HepG2 (cell line): ENCODE measurements around the gene CAMTA1. TPM values are rescaled to one million over a fixed set of nuclear protein-coding genes. Genes with fewer than 3 reads are reported as not detected.
A peak's percentile ranks its signal among the peaks of the same experiment; 100 is the strongest.

Source experiments
- DR1 ChIP-seq: sonication (generic); formaldehyde crosslinking; IDR thresholded peaks from 2 replicates; pipeline ENCODE4 v1.8.0; 2021; ENCODE audit warnings: mild to moderate bottlenecking, missing genetic modification reagents, inconsistent platforms
- HMG20A ChIP-seq: IDR thresholded peaks from 2 replicates; pipeline ENCODE4 v1.6.1; 2016; ENCODE audit warnings: borderline replicate concordance
- HNF4G ChIP-seq, 2 experiments: sonication (generic) in 1 of 2; formaldehyde crosslinking in 1 of 2; IDR thresholded peaks; 2 replicates each; pipeline versions ENCODE4 v1.4.0 to v1.6.1; 2011 to 2020; ENCODE audit warnings: borderline replicate concordance in 2 of 2, low read depth in 2 of 2, mild to moderate bottlenecking in 2 of 2, low read length in 1 of 2, missing genetic modification reagents in 1 of 2, moderate library complexity in 1 of 2
- MZF1 ChIP-seq: sonication (generic); formaldehyde crosslinking; IDR thresholded peaks from 2 replicates; pipeline ENCODE4 v1.8.1; 2023; ENCODE audit warnings: mild to moderate bottlenecking, missing genetic modification reagents, borderline replicate concordance
- NFATC3 ChIP-seq: sonication (generic); formaldehyde crosslinking; IDR thresholded peaks from 2 replicates; pipeline ENCODE4 v1.5.1; 2020; ENCODE audit warnings: mild to moderate bottlenecking, missing genetic modification reagents
- NFKB2 ChIP-seq: sonication (generic); formaldehyde crosslinking; IDR thresholded peaks from 2 replicates; pipeline ENCODE4 v1.4.0; 2020; ENCODE audit warnings: missing genetic modification reagents, borderline replicate concordance
- NKX3-1 ChIP-seq: sonication (generic); formaldehyde crosslinking; IDR thresholded peaks from 2 replicates; pipeline ENCODE4 v1.5.0; 2020; ENCODE audit warnings: missing genetic modification reagents
- SIX1 ChIP-seq: sonication (generic); formaldehyde crosslinking; IDR thresholded peaks from 2 replicates; pipeline ENCODE4 v1.4.0; 2020; ENCODE audit warnings: missing genetic modification reagents, borderline replicate concordance
- STAT5B ChIP-seq: sonication (generic); formaldehyde crosslinking; IDR thresholded peaks from 2 replicates; pipeline ENCODE4 v1.4.0; 2020; ENCODE audit warnings: missing genetic modification reagents
- ZFP41 ChIP-seq: sonication (generic); formaldehyde crosslinking; IDR thresholded peaks from 2 replicates; pipeline ENCODE4 v1.4.0; 2020; ENCODE audit warnings: mild to moderate bottlenecking, missing genetic modification reagents, borderline replicate concordance
- ZNF263 ChIP-seq: sonication (generic); formaldehyde crosslinking; IDR thresholded peaks from 2 replicates; pipeline ENCODE4 v1.4.0; 2020; ENCODE audit warnings: missing genetic modification reagents
- ZNF33B ChIP-seq: sonication (generic); formaldehyde crosslinking; IDR thresholded peaks from 2 replicates; pipeline ENCODE4 v1.5.1; 2020; ENCODE audit warnings: mild to moderate bottlenecking, missing genetic modification reagents
- ZNF629 ChIP-seq: sonication (generic); formaldehyde crosslinking; conservative IDR thresholded peaks from 2 replicates; pipeline ENCODE4 v1.5.0; 2020; ENCODE audit warnings: missing genetic modification reagents
- ZNF777 ChIP-seq: sonication (generic); formaldehyde crosslinking; IDR thresholded peaks from 2 replicates; pipeline ENCODE4 v1.4.0; 2020; ENCODE audit warnings: missing genetic modification reagents
- polyA plus RNA-seq, 8 experiments: library from polyadenylated mRNA; depleted of rRNA in 3 of 8; stranded (reverse) in 7 of 8; unstranded in 1 of 8; fragments of >200 nt; fragmentation: Illumina TruSeq in 4 of 8; extraction: Trizol in 4 of 8; gene quantifications; 2 replicates each; pipeline versions ENCODE4 v1.2.1 to v1.2.3, GENCODE V29; 2011 to 2016; ENCODE audit warnings: low read depth in 4 of 8, missing spikeins in 1 of 8, mixed read lengths in 1 of 8; ENCODE audit not compliant: insufficient read depth in 1 of 8
- total RNA-seq, 5 experiments: library from RNA; depleted of rRNA; stranded (reverse); fragments of >200 nt; fragmentation: Illumina TruSeq; extraction: Trizol; gene quantifications; 2 replicates each; pipeline ENCODE4 v1.2.3, GENCODE V29; 2016; ENCODE audit warnings: low read depth in 1 of 5
- TF ChIP-seq, protein P1 (sequence below): IDR thresholded peaks from 2 replicates; pipeline ENCODE4 v1.6.1; 2016; ENCODE audit warnings: low read depth
- TF ChIP-seq, protein P2 (sequence below): sonication (generic); formaldehyde crosslinking; IDR thresholded peaks from 2 replicates; pipeline ENCODE4 v1.5.1; 2020; ENCODE audit warnings: mild to moderate bottlenecking, missing genetic modification reagents
- TF ChIP-seq, protein P3 (sequence below), 2 experiments: IDR thresholded peaks; 2 replicates each; pipeline ENCODE4 v1.6.1; 2011 to 2012; ENCODE audit warnings: low read length in 2 of 2, borderline replicate concordance in 1 of 2, low read depth in 1 of 2, mild to moderate bottlenecking in 1 of 2, moderate library complexity in 1 of 2
- TF ChIP-seq, protein P4 (sequence below): sonication (generic); formaldehyde crosslinking; IDR thresholded peaks from 2 replicates; pipeline ENCODE4 v1.4.0; 2020; ENCODE audit warnings: missing genetic modification reagents, borderline replicate concordance

The CAMTA1 gene
- total and polyA plus RNA-seq, 2 of the 13 experiments (the other 11 are each of a cell fraction or from before 2014, with no cell fraction given) = 25.0 to 36.4 TPM

DNA sequence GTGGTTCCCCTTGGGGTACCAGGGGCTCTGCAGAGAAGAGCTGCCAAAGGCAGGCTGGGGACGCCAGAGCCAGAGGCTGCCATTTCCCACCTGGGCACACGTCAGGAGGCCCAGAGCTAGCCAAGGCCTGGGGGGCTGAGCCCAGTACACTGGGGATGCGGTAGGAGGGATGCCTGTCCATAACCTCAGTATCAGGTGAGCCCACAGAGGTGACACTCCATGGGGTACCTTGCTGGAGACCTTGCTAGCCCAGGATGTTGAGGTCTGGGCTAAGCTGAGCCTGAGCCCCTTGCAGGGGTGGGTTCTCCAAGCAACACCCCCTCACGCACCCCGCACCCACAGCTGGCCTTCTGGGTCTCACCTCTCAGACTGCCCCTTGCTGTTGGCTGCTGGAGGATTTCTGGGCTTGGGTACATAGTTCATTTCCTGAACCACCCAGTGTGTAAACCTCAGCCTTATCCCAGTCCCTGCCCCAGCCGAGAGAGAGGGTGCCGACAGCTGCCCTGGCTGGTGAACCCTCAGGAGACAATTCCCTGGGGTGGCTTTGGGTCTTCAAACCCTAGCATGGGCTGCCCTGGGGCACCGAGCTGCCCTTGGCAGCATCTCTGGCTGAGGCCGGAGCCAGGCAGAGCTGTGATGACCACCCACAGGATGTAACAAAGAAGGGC, 893.4 kb downstream of the CAMTA1 start (continued):
- no peak for TF ChIP-seq MZF1 (CRISPR knock-in tag)
- no peak for TF ChIP-seq ZNF33B (CRISPR knock-in tag)
- TF ChIP-seq NKX3-1 (CRISPR knock-in tag) = no peak
- no peak for TF ChIP-seq SIX1
- TF ChIP-seq, protein P1, sequence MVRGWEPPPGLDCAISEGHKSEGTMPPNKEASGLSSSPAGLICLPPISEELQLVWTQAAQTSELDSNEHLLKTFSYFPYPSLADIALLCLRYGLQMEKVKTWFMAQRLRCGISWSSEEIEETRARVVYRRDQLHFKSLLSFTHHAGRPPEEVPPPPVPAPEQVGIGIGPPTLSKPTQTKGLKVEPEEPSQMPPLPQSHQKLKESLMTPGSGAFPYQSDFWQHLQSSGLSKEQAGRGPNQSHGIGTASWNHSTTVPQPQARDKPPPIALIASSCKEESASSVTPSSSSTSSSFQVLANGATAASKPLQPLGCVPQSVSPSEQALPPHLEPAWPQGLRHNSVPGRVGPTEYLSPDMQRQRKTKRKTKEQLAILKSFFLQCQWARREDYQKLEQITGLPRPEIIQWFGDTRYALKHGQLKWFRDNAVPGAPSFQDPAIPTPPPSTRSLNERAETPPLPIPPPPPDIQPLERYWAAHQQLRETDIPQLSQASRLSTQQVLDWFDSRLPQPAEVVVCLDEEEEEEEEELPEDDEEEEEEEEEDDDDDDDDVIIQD (CRISPR knock-in tag) = no peak
- no peak for TF ChIP-seq NFATC3
- TF ChIP-seq ZNF263 = no peak
- no peak for TF ChIP-seq DR1
- 0 out of 2 replicates have a peak, but pooled peaks have one; percentile 30 for TF ChIP-seq HMG20A (CRISPR knock-in tag)
- no peak for TF ChIP-seq NFKB2 (CRISPR knock-in tag)
- TF ChIP-seq, protein P2, sequence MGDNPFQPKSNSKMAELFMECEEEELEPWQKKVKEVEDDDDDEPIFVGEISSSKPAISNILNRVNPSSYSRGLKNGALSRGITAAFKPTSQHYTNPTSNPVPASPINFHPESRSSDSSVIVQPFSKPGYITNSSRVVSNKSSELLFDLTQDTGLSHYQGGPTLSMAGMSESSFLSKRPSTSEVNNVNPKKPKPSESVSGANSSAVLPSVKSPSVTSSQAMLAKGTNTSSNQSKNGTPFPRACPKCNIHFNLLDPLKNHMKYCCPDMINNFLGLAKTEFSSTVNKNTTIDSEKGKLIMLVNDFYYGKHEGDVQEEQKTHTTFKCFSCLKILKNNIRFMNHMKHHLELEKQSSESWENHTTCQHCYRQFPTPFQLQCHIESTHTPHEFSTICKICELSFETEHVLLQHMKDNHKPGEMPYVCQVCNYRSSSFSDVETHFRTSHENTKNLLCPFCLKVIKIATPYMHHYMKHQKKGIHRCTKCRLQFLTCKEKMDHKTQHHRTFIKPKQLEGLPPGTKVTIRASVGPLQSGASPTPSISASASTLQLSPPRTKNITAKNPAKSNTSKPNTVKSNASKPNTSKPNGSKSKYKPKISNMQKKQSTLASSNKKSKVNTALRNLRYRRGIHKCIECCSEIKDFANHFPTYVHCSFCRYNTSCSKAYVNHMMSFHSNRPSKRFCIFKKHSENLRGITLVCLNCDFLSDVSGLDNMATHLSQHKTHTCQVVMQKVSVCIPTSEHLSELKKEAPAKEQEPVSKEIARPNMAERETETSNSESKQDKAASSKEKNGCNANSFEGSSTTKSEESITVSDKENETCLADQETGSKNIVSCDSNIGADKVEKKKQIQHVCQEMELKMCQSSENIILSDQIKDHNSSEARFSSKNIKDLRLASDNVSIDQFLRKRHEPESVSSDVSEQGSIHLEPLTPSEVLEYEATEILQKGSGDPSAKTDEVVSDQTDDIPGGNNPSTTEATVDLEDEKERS (CRISPR knock-in tag) = no peak
- TF ChIP-seq STAT5B (CRISPR knock-in tag) = no peak
- TF ChIP-seq, protein P3, sequence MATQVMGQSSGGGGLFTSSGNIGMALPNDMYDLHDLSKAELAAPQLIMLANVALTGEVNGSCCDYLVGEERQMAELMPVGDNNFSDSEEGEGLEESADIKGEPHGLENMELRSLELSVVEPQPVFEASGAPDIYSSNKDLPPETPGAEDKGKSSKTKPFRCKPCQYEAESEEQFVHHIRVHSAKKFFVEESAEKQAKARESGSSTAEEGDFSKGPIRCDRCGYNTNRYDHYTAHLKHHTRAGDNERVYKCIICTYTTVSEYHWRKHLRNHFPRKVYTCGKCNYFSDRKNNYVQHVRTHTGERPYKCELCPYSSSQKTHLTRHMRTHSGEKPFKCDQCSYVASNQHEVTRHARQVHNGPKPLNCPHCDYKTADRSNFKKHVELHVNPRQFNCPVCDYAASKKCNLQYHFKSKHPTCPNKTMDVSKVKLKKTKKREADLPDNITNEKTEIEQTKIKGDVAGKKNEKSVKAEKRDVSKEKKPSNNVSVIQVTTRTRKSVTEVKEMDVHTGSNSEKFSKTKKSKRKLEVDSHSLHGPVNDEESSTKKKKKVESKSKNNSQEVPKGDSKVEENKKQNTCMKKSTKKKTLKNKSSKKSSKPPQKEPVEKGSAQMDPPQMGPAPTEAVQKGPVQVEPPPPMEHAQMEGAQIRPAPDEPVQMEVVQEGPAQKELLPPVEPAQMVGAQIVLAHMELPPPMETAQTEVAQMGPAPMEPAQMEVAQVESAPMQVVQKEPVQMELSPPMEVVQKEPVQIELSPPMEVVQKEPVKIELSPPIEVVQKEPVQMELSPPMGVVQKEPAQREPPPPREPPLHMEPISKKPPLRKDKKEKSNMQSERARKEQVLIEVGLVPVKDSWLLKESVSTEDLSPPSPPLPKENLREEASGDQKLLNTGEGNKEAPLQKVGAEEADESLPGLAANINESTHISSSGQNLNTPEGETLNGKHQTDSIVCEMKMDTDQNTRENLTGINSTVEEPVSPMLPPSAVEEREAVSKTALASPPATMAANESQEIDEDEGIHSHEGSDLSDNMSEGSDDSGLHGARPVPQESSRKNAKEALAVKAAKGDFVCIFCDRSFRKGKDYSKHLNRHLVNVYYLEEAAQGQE (IDR thresholded peaks at IDR 0.05; ENCODE audit: borderline replicate concordance in 1 of 2, low read depth in 1 of 2, low read length in 2 of 2) = no peak
- TF ChIP-seq HNF4G (IDR thresholded peaks at IDR 0.05; ENCODE audit: borderline replicate concordance, low read depth, low read length) = peak; percentile 70
- no peak; the same call in 1 of the 2 replicates for TF ChIP-seq HNF4G (CRISPR knock-in tag; IDR thresholded peaks at IDR 0.05; ENCODE audit: borderline replicate concordance, low read depth)
- TF ChIP-seq ZFP41 (CRISPR knock-in tag) = no peak
- TF ChIP-seq, protein P4, sequence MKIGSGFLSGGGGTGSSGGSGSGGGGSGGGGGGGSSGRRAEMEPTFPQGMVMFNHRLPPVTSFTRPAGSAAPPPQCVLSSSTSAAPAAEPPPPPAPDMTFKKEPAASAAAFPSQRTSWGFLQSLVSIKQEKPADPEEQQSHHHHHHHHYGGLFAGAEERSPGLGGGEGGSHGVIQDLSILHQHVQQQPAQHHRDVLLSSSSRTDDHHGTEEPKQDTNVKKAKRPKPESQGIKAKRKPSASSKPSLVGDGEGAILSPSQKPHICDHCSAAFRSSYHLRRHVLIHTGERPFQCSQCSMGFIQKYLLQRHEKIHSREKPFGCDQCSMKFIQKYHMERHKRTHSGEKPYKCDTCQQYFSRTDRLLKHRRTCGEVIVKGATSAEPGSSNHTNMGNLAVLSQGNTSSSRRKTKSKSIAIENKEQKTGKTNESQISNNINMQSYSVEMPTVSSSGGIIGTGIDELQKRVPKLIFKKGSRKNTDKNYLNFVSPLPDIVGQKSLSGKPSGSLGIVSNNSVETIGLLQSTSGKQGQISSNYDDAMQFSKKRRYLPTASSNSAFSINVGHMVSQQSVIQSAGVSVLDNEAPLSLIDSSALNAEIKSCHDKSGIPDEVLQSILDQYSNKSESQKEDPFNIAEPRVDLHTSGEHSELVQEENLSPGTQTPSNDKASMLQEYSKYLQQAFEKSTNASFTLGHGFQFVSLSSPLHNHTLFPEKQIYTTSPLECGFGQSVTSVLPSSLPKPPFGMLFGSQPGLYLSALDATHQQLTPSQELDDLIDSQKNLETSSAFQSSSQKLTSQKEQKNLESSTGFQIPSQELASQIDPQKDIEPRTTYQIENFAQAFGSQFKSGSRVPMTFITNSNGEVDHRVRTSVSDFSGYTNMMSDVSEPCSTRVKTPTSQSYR (CRISPR knock-in tag) = peak; percentile 50; the same call in 1 of the 2 replicates
- TF ChIP-seq ZNF777 (CRISPR knock-in tag) = no peak; the same call in 1 of the 2 replicates
- TF ChIP-seq ZNF629 (CRISPR knock-in tag) = 0 out of 2 replicates have a peak, but pooled peaks have one; percentile 21
